NCI-H1436 treated with DMSO at 0.1 percent for 48 hours (cell line): Measurements from ENCODE around the gene GUCY1B1.
"Not testable (repeated sequence)": the region's sequence is repeated elsewhere in the genome, so short reads cannot be mapped to it uniquely, and the experiment has no call there.

Experiments
- DNase-seq: peaks from one replicate; lab custom pipeline; 2025; lab: John Stamatoyannopoulos, UW

GUCY1B1 gene

DNA sequence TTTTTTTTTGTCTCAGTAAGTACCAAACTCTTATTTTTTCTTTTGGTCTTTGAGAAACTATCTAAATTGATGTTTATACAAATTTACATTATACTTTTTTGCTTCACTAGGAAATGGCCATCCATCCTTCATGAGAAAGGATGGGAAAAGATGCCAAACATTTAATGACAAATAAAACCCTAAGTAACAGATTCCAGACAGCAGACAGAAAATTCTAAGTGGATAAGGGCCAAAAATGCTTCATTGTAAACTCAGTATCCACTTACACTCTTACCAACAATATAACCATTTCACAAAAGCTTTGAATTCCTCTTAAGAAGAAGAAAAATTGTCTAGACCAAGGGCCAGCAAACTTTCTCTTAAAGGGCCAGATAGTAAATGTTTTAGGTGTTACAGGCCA is 3.5 kb downstream of the GUCY1B1 start:
- no peak for DNase-seq

DNA sequence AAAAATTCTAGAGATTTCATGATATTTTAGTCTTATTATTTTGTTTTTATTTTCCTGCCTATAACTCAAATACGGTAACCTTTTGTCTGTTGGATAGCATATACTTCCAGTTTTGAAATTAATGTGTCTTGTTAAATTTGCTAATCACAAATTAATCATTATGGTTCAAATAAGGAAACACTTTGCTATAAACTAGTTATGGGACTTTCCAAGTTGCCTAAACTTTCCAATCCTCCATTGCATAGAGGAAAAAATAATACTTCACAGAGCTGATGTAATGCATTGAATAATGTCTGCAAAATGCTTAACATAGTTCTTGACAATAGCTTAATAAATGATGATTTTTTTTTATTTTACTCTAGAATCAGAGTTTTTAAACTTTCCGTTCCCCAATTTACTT is 4.7 kb downstream of the GUCY1B1 start:
- DNase-seq = no peak

DNA sequence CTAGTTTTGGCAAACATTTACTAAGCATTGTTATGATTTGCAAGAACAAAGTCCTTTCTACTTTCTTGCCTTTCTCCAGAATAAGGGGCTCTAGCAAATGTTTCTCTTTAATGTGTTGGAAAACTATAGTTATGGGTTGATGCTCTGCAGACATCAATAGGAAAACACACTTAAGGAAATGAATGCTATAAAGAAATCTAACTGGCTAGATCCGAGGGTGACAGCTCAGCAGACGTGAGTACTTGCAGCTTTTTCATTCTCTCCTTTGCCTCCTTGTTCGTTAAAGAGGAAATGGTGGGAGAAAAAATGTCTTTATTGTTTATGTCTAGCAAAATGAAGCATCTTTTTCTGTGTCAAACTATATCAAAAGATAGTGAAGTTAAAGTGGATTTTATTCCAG is 6.3 kb downstream of the GUCY1B1 start:
- DNase-seq = no peak

DNA sequence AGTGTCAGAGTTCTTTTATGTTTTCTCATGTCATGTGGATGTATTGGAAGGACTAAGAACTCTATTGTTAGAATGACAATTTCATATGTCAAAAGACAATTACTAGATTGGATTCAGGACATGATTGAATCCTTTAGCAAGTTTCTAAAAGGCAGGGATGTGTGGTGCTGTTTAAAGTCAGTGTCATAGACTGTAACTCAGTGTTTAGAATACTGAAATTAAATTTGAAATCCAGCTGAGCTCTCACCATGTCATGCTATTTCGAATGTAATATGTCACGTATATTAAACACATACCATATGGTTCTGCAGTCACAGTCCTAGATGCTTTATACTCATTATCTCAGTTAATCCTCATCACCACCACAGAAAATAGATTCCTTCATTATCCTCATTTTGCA is 7.8 kb downstream of the GUCY1B1 start:
- no peak for DNase-seq

DNA sequence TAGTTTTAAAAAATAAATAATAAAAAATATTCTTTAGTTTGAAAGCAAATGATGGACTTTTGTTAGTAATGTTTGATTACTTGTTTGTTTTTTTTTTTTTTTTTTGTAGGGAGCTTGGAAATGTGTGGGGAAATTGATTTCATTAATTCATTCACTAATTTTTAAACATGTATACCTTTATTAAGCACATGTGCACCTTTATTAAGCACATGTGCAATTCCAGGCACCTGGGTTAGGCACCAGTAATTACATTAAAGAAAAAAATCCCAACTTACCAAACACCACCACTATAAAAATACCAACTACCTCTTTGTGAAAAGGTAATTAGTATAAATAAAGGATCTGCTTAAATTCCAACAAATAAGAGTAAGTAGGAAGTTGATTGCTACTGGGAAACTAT is 9.5 kb downstream of the GUCY1B1 start:
- DNase-seq = no peak

DNA sequence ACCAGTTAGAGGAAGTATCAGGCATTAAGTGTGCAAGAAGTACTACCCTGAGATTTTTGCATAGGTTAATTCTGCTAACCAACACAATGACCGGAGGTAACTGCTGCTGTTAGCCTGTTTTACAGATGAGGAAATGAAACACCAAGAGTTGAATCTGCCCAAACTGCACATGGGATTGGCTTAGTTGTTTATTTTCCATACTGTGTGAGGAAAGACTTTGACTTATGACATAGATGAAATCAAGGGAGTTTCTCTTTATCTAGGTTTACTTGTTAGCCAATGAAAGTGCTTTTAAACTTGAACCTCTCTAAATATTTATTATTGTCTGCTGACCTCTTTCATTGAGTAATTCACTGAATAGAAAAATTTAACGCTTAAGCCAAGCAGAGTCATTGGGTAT is 10.3 kb downstream of the GUCY1B1 start:
- no peak for DNase-seq

DNA sequence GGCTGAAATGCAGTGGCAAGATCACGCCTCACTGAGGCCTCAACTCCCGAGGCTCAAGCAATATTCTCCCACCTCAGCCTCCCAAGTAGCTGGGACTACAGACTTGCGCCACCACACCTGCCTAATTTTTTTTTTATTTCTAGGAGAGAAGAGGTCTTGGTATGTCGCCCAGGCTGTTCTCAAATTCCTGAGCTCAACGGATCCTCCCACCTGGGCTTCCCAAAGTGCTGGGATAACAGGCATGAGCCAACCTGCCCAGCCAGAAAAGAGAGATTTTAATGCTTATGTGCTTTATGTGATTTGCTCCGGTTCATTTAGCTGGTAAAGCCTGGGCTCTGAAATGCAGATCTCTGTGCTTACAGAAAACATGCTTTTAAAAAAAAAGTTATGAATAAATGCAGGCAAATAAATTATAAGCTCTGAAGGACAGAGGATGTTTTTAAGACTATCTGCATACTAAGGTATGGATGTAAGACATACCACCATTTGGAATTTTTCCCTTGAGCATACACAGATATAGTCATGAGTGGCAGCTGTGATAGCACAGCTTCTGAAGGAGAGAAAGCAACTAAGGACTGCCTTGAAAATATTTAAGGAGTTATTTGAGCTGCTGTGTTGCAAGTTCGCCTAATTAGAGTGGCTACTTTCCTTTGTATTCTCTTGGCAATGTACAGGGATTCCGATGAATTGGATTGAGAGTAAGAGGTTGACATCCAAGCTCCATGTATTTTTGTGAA is 13.8 kb downstream of the GUCY1B1 start:
- no peak for DNase-seq

DNA sequence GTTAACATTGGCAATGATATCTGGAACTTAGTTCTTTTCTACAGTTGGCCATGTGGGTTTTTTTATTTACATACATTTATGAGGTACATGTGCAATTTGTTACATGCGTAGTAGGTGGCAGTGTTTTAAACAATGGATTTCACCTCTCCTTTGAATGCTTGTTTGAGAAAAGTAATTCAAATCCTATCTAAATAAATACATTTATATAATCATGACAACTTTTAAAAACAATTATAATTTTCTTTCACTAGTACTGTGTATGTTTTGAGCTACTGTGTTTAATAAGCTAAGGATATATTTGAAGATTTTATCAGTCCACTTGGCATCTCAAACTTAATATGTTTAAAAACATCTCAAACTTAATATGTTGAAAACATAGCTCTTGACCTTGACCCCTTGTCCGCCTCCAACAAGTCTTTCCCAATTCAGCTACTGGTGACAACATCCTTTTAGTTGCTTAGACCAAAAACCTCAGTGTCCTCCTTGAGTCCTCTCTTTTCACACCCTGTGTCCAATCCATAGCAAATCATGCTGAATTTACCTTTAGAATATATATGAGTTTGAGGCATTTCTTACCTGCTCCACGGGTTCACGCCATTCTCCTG is 14.5 kb downstream of the GUCY1B1 start:
- DNase-seq = no peak

DNA sequence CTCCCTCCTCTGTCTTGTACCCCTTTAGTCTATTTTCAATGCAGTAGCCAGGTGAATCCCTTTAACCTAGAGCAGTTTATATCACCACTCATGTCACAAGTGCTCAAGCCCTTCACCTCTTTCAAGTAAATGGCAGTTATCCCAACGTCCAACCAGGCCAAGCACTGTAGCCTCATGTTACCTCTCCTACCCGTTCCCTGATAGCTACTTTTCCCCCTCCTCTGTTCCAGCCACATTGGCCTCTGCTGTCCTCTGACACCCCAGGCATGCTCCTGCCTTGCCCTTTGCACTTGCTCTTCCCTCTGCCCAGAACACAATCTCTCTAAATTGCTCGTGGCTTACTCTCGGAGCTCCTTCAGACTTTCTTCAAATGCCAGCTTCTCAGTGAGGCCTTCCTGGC is 15.2 kb downstream of the GUCY1B1 start:
- DNase-seq = no peak

DNA sequence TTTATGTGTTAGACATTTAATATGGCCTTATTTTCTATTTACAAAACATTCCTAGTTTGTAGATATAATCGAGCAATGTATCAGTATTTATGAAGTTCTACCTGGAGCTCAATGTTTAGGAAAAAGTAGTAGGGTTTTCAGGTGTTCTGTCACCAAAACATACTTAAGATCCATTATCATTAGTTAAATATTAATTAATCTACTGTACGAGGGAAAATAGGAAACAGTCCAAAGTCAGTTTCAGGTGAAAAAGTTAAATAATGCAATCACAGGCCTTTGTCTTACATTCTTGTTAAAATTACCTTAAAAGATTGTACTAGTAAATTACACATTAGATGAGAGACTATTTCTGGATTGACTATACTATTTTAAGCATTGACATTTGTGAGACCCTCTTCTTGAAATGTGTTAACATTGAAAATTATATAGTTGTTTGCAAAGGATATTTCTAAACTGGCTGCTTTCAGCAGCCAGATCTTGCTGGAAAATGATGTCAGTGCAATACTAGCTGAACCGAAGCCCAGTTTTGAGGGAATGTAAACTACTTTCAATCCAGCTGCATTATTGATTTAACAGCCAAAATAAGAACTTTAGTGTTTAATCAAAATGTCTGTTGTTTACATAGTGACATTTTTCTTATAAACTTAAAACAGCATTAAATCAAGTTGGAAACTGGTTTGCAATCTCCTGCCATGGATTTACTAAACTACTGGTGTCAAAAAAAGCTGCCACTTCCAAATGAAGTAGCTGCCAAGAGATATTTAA is 19.3 kb downstream of the GUCY1B1 start:
- DNase-seq = no peak

DNA sequence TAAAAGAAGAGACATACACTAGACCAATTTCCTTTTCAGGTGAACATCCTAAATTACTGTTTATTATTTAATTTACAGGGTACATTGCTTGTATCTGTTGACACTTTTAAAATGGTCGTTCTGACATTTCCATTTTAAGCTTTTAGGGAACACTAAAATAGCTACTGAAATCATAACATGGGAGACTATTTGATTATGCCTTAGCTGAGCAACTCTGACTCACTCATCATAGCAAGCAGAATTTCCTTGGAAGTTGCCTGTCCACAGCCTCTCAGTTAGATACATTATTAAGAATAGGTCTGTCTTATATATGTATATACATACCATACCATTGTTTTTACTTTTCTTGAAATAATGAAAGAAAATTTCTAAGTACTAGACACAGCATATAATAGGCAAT is 22.0 kb downstream of the GUCY1B1 start:
- DNase-seq = no peak

DNA sequence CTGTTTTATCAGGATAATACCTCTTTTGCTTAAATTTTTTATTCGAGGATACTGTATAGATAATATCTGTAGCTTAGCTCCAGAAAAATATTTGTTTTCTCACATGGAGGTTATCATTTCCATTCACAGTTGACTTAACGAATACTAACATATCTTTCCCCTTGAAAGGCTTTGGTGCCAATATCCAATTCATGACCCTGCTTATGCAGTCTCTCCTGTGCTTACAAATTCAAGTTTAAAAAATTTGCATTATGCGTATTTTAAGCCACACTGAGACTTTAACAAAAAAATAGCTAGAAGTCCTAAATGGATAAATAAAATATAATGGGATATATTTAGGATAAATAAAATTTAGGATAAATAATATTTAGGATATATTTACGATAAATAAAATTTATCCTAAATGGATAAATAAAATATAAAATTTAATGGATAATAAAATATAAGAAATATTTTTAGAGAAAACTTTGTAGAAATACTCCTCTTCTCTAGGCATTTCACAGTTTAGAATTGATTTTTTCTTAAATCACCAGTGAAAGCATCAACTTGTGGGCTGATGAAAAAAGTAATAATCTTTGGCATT is 22.5 kb downstream of the GUCY1B1 start:
- DNase-seq = no peak

DNA sequence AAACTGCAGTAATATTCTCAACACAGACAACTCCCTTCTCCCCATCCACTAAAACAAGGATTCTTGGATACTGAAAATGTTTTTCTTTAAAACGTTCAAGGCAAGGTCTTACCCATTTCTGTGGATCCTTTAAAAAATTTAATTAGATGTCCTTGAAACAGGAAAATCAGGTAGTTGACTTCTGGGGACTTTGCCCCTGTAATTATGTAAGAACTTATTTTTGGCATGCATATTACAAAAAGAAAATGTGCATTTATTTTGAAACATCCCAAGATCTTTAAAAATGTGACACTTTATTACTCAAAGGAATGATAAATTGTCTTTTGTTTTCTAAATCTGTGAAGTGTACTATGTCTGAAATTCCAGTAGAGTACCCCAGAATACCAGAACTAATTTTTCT is 25.8 kb downstream of the GUCY1B1 start:
- DNase-seq = no peak

DNA sequence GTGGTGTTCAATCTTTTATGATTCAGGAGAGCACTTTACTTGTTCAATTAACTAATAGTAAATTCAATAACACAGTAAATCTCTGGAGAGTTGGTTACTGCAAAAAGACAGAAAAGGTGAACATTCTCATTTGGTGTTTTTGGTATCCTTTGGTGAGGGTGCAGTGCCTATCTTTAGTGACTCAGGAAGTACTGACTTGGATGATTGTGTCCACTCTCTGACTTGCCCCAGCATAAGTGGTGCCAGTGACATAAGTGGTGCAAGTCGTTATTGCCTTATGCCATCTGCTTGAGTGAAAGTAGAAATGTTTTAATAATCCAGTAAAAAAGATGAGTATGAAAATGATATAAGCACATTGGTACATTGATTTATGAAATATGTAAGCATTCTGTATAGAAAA is 27.0 kb downstream of the GUCY1B1 start:
- no peak for DNase-seq

DNA sequence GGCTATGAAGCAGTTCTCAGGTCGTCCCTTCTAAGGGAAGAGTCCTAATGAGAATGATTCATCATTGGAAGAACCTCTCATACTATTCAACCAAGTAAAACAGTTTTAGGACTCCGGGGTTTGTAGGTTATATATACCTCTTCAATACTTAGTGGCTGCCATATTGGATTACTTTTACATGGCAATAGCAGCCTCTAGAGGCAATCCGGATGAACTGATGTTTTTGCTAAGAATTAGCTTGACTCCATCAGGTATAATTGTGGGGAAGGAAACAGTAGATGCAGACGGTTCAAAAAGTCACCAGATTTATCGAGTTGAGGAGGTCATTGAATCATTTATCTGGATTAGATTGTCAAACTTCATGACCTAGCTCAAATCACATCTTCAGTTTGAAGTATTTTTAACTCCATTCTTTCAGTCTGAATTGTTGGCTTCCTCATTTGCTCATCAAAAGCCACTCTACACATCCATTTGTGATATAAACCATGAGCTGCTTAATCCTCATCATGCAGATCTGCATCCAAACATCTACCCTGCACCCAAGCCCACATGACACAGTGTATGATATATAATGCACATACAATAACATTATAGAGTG is 28.4 kb downstream of the GUCY1B1 start:
- no peak for DNase-seq

DNA sequence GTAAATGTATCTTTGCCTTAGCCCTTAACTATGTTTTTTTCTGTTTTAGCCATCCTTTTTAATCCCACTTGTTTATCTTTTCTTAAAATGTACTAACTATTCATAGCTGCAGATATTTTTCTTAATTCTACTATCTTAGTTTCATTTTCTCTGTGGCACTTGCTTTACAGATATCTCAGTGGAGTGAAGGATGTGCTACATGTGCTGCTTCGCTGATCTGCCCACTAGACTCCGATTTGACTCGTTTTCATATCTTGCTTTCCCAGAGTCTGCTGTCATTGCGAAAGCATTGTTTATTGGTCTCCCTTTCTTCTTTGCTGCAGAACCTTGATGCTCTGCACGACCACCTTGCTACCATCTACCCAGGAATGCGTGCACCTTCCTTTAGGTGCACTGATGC is 30.6 kb downstream of the GUCY1B1 start:
- DNase-seq = no peak

DNA sequence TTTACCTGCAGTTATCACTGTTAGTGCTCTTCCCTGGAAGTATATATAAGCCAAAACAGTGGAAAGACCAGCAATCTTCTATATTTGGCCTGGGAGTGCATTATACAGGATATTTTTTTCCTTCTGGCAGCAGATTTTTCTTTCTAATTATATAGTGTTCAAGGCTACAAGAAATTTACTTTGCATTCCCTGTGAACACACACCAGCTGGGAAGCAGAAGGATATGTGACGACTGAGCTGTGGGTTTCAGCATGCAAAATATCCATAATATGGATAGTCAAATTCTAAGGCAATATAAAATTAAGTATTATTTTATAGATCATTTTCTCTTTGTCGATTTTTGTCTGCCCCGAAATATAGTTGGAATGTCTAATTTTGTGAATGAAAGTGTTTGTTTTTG is 31.2 kb downstream of the GUCY1B1 start:
- DNase-seq = no peak

DNA sequence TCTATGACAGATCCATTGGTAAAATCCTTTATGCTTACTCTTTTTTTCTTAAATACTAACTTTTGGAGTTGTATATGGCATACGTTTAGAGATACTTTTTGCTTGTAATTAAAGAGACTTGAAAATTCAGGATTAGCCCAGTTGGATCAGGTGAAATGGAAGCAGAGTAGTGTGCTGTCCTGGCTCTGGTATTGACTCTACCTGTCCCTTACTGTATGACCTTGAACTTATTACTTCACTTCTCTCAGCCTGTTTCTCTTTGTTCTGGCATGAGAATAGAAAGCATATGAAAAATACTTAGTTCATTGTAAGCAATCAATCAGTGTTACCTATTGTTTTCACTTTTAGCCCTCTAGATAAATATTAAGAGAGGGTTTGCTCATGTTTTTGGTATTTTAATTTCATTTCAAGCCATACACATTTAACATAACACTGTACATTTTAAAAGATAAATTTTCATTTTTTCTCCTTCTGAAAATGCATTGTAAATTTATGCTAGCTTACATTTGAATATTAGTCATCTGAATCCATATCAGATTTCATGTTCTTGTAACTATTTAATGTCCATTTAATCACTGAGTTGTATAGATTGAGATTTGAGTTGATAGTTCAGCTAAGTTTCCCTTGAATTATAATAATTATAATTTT is 35.9 kb downstream of the GUCY1B1 start:
- no peak for DNase-seq

DNA sequence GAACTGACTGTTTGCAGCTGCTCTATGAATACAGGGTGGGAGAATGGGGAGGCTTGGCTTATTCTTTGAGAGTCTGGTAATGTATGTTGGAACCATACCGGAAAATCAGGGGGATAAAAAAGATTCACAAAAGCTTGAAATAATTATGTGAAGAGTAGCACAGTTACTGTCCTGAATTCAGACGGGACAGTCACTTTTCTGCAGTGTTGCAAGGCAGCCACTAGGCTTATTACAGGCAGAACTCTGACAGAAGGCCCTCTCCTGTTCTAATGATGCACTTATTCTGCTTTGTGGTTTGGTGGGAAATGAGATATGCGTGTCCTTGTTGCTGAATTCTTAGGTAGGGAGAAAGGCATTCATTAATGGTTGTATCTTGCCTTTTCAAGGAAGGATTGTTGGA is 37.2 kb downstream of the GUCY1B1 start:
- no peak for DNase-seq

DNA sequence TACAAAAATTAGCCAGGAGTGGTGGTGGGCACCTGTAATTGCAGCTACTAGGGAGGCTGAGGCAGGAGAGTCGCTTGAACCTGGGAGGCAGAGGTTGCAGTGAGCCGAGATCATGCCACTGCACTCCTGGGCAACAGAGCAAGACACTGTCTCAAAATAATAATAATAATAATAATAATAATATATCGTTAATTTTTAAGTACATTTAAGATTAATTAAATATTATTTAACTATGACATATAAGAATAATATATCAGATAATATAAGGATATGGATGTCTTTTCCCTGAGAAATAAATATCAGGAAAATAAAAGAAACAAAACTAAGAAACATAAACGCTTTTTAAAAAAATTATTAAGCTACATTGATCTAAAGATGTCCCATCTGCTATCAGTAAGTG is 38.8 kb downstream of the GUCY1B1 start:
- DNase-seq = not testable (repeated sequence)

DNA sequence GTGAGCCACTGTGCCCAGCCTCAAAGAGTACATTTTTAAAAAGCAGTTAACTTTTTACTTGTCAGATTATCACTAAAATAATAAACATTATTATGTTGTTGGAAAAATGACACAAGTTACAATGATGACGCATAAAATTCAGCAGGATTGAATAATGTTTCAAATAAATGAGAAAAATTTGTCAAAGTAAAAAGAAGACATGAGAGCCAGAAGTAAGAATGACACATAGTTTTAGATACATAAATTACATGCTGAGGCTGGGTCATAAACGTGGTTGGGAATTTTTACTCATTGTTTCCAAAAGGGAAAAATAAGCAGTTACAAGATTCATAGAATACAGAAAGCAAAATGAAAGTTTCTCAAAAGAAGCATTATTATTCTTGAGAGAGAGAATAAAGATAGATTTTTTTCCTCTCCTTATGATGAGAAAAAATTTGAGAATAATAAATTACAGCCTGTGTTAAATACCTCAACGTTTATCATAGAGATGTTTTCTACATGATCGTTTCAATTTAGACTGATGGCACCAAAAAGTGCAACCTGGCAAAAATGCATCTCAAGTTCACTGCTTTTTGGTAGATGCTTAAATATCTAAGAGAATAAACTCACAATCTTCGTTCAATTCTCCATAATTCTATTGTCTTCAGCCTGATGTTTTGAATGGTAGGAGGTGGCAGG is 40.4 kb downstream of the GUCY1B1 start:
- no peak for DNase-seq

DNA sequence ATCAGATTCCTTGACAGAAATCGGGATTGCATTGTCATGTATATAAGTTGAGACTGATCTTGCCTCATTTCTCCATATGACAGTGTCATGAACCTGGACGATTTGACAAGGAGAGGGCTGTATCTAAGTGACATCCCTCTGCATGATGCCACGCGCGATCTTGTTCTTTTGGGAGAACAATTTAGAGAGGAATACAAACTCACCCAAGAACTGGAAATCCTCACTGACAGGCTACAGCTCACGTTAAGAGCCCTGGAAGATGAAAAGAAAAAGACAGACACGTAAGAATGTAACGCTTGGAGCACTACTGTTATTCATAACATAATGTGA is 40.9 kb downstream of the GUCY1B1 start:
- DNase-seq = no peak
